ENCODE measurements around the gene TP53TG5. TPM values are rescaled to one million over a fixed set of nuclear protein-coding genes. Genes with fewer than 3 reads are reported as not detected.
A peak's percentile ranks its signal among the peaks of the same experiment; 100 is the strongest.

TP53TG5 gene
- total RNA-seq, 1 donor, result 0.09 TPM

DNA sequence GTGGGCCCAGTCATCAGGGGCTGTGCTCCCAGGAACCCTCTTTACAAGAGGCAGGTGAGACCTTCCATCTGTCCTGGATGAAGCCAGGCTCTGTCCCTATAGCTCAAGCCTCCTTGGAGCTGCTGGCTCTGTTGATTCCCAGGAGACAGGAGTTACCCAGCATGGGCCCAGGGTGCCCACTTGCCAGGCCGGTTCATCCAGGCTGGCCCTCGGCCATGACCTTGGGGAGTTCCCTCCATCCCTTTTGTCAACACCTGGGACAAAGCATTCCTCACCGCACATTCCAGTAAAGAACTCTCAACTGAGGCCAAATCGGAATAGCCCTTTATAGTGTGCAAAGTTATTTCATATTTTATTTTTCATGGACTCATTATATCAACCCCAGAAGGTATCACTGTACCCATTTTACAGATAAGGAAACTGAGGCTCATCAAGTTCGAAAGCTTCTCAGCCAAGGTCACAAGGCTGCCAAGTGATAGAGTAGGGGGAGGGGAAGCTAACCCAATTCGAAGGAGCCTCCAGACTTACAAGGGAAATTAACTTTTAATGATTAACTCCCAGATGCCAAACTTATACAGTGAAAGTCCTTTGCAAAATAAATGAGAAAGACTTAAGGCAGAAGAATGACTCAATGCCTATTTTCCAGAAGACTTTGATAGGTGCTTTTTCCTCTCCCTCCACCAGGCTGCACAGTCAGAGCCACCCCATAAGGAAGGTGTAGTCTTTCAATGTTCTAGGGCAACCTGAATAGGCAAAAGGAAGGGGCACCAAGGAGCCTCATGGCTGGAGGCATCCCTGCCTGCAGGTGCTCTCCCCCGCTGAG, 48.4 kb downstream of the TP53TG5 start:
- no peak overlapping the region for H3K4me3 ChIP-seq (ENCODE audit: low read depth, low read length)
- TF ChIP-seq CTCF (IDR thresholded peaks at IDR 0.05; ENCODE audit: insufficient read depth, low read length), result no peak
- DNase-seq (ENCODE audit: low read depth), result no peak

DNA sequence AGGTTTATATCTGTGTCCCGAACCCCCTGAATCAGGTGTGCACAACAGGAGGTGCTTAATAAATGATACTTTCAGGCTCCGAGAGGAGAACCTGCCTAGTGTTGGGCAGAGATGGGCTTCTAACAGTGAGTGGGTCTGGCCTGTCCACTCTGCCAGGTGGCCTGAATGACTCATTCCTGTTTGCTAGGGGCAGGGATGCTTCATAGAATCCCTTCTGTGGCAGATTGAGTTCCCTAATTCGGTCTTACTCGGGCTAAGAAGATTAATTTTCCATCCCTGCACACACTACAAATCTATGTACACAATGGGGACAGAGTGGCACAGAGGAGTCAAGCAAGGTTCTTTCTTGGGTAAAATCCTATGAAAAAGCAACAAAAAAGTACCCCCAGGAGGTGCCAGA, 49.7 kb downstream of the TP53TG5 start:
- no peak for DNase-seq (ENCODE audit: low read depth)
- H3K4me3 ChIP-seq (ENCODE audit: low read depth, low read length), result no peak overlapping the region
- TF ChIP-seq CTCF (IDR thresholded peaks at IDR 0.05; ENCODE audit: insufficient read depth, low read length), result no peak

DNA sequence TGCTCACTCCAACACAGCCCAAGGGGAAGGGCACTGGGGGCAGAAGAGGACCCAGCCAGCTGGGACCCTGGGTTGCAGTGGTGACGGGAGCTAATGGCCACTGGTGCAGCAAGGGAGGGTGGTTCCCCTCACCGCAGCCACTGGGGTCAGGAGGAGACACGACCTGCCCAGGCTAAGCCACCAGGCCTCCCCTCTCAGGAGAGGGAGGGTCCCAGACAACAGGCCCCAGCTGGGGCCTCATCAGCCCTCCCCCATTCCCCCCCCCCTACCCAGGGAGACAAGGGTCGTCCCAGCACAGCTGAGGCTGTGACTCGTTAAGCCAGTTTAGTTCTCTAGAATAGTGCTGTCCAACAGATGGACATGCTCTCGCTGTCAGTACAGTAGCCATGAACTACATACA, 52.8 kb downstream of the TP53TG5 start:
- H3K4me3 ChIP-seq (ENCODE audit: low read depth, low read length), result no peak overlapping the region
- DNase-seq (ENCODE audit: low read depth), result no peak
- TF ChIP-seq CTCF (IDR thresholded peaks at IDR 0.05; ENCODE audit: insufficient read depth, low read length), result no peak

GRCh38 chr20:45323731-45324130, 54.4 kb downstream of the TP53TG5 start:
- DNase-seq (ENCODE audit: low read depth), result no peak
- no peak for TF ChIP-seq CTCF (IDR thresholded peaks at IDR 0.05; ENCODE audit: insufficient read depth, low read length)
- no peak overlapping the region for H3K4me3 ChIP-seq (ENCODE audit: low read depth, low read length)

- TF ChIP-seq CTCF (IDR thresholded peaks at IDR 0.05; ENCODE audit: insufficient read depth, low read length), result no peak
- no peak overlapping the region for H3K4me3 ChIP-seq (ENCODE audit: low read depth, low read length)
- peak; percentile 39 for DNase-seq (ENCODE audit: low read depth)
Measured at GRCh38 chr20:45322952-45323383, 55.2 kb downstream of the TP53TG5 start.

Small RNA genes lying within 50 kb of the gene (small RNA-seq; reads per million reads assigned to genes)
- gene MIR6812, result not detected

Other genes with a start within 250 kb of the TP53TG5 start
- not detected in 2 replicates for gene PI3, start 203.4 kb downstream of the TP53TG5 start, total RNA-seq (ENCODE audit: low replicate concordance)
- not detected in 2 replicates for gene SEMG1, start 171.3 kb downstream of the TP53TG5 start, total RNA-seq (ENCODE audit: low replicate concordance)
- not detected in 2 replicates for gene SEMG2, start 157.0 kb downstream of the TP53TG5 start, total RNA-seq (ENCODE audit: low replicate concordance)
- gene SLPI, start 123.8 kb downstream of the TP53TG5 start, total RNA-seq (ENCODE audit: low replicate concordance), result 0.63 and 12.9 TPM in 2 replicates
- gene RBPJL, start 71.5 kb downstream of the TP53TG5 start, total RNA-seq (ENCODE audit: low replicate concordance), result not detected in 2 replicates
- not detected in 2 replicates for gene MATN4, start 70.0 kb downstream of the TP53TG5 start, total RNA-seq (ENCODE audit: low replicate concordance)
- 91.1 and 150 TPM in 2 replicates for gene SDC4, start 29.9 kb downstream of the TP53TG5 start, total RNA-seq (ENCODE audit: low replicate concordance)
- 27.9 and 29.4 TPM in 2 replicates for gene SYS1, start 15.2 kb downstream of the TP53TG5 start, total RNA-seq (ENCODE audit: low replicate concordance)
- gene DBNDD2, start 30.0 kb upstream of the TP53TG5 start, total RNA-seq (ENCODE audit: low replicate concordance), result 1.3 and 4.6 TPM in 2 replicates
- 19.9 and 67.4 TPM in 2 replicates for gene PIGT, start 37.8 kb upstream of the TP53TG5 start, total RNA-seq (ENCODE audit: low replicate concordance)
- gene WFDC2, start 91.4 kb upstream of the TP53TG5 start, total RNA-seq (ENCODE audit: low replicate concordance), result not detected in 2 replicates
- not detected in 2 replicates for gene SPINT3, start 137.3 kb upstream of the TP53TG5 start, total RNA-seq (ENCODE audit: low replicate concordance)
- not detected in 2 replicates for gene WFDC6, start 161.2 kb upstream of the TP53TG5 start, total RNA-seq (ENCODE audit: low replicate concordance)
- not detected in 2 replicates for gene EPPIN, start 169.1 kb upstream of the TP53TG5 start, total RNA-seq (ENCODE audit: low replicate concordance)
- gene WFDC8, start 201.0 kb upstream of the TP53TG5 start, total RNA-seq (ENCODE audit: low replicate concordance), result not detected in 2 replicates